GM12878 (cell line): ENCODE results near the gene AVEN. TPM values are rescaled to one million over a fixed set of nuclear protein-coding genes. Genes with fewer than 3 reads are reported as not detected.

Experiments
- ATAC-seq: fragments of 200-7000 bp; cut with Tn5 transposase; 3 replicates; pipeline ENCODE4 v1.9.1; 2020; ENCODE audit warnings: mild to moderate bottlenecking, moderate library complexity
- BruUV-seq: library from RNA; stranded (reverse); fragments of 400-500 nt; replicated peaks from 2 replicates; lab custom pipeline; 2021; lab: Mats Ljungman, UMichigan
- CTCF ChIA-PET: fragments of 300-600 bp; sonication (Branson Sonifier 250); formaldehyde crosslinking; extraction: SDS; loops from one replicate; lab custom pipeline; 2021; ENCODE audit warnings: inconsistent platforms; lab: Yijun Ruan, JAX
- POLR2A ChIA-PET: fragments of 350-600 bp; formaldehyde crosslinking; extraction: SDS; loops from one replicate; lab custom pipeline; 2021; ENCODE audit warnings: inconsistent platforms; lab: Charles Lee
- RAD21 ChIA-PET: fragments of 300-600 bp; sonication (Branson Sonifier 250); formaldehyde crosslinking; loops from one replicate; lab custom pipeline; 2023; ENCODE audit warnings: antibody characterized with exemption; ENCODE audit not compliant: unreplicated experiment; lab: Charles Lee
- SMC1A ChIA-PET: fragments of 300-600 bp; sonication (Branson Sonifier 250); formaldehyde crosslinking; loops from one replicate; lab custom pipeline; 2023; ENCODE audit not compliant: unreplicated experiment, uncharacterized antibody; lab: Charles Lee
- DNase-seq: peaks from one replicate; pipeline ENCODE4 v3.0.0-alpha.2; 2011; ENCODE audit warnings: low read depth, low spot score
- FAIRE-seq: peaks from 3 replicates; lab custom pipeline; 2011; peaks lifted over from hg19 to GRCh38; lab: Jason Lieb, UNC
- H2AFZ ChIP-seq: 2 replicates; pipeline ENCODE4 v1.6.0; 2011; ENCODE audit warnings: low read depth, low read length, control low read depth; ENCODE audit not compliant: control insufficient read depth
- H3K27ac ChIP-seq: 2 replicates; pipeline ENCODE4 v1.5.1; 2011; ENCODE audit warnings: control low read depth; ENCODE audit not compliant: control insufficient read depth, insufficient read depth
- H3K27me3 ChIP-seq, 2 experiments: replicated peaks in 1 of 2; 2 replicates each; pipeline versions ENCODE4 v1.6.0 to v1.6.1; 2011; ENCODE audit warnings: low read length in 1 of 2; ENCODE audit not compliant: control insufficient read depth in 2 of 2, insufficient read depth in 2 of 2
- H3K36me3 ChIP-seq, 2 experiments: 2 replicates each; pipeline ENCODE4 v1.5.1; 2011; ENCODE audit warnings: low read length in 1 of 2; ENCODE audit not compliant: control insufficient read depth in 2 of 2, insufficient read depth in 2 of 2
- H3K4me1 ChIP-seq: 2 replicates; pipeline ENCODE4 v1.6.1; 2011; ENCODE audit warnings: mild to moderate bottlenecking, low read length, moderate library complexity, mixed read lengths; ENCODE audit not compliant: control insufficient read depth, insufficient read depth
- H3K4me2 ChIP-seq: 2 replicates; pipeline ENCODE4 v1.6.0; 2011; ENCODE audit warnings: control low read depth; ENCODE audit not compliant: control insufficient read depth, insufficient read depth
- H3K4me3 ChIP-seq: fragments of 200-600 bp; sonication (generic); 2 replicates; pipeline ENCODE4 v1.5.1; 2016
- H3K79me2 ChIP-seq: 2 replicates; pipeline ENCODE4 v1.6.0; 2011; ENCODE audit warnings: low read length; ENCODE audit not compliant: control insufficient read depth, insufficient read depth
- H3K9ac ChIP-seq: 2 replicates; pipeline ENCODE4 v1.8.0; 2011; ENCODE audit warnings: low read length, control low read depth, mixed read lengths; ENCODE audit not compliant: control insufficient read depth, insufficient read depth
- H3K9me3 ChIP-seq: replicated peaks from 3 replicates; pipeline ENCODE4 v1.5.1; 2011; ENCODE audit warnings: mild to moderate bottlenecking, low read length; ENCODE audit not compliant: control insufficient read depth, insufficient read depth
- H4K20me1 ChIP-seq: 2 replicates; pipeline ENCODE4 v1.6.0; 2011; ENCODE audit not compliant: control insufficient read depth, insufficient read depth
- CREB1 ChIP-seq: IDR thresholded peaks from 2 replicates; pipeline ENCODE4 v1.6.1; 2012; ENCODE audit warnings: low read depth, mild to moderate bottlenecking, inconsistent platforms
- EP300 ChIP-seq, 2 experiments: fragments of 150-350 bp in 1 of 2; IDR thresholded peaks; 2 replicates each; pipeline ENCODE4 v1.6.1; 2011 to 2012; ENCODE audit warnings: low read depth in 2 of 2, low read length in 2 of 2, borderline replicate concordance in 1 of 2, improper control_type of control experiment in 1 of 2, inconsistent platforms in 1 of 2; ENCODE audit not compliant: control insufficient read depth in 1 of 2
- PKNOX1 ChIP-seq: fragments of 450-650 bp; IDR thresholded peaks from 2 replicates; pipeline ENCODE4 v1.6.1; 2016; ENCODE audit warnings: mild to moderate bottlenecking
- SIX5 ChIP-seq: IDR thresholded peaks from 2 replicates; pipeline ENCODE4 v1.6.1; 2011; ENCODE audit warnings: mild to moderate bottlenecking, low read depth, low read length, moderate library complexity; ENCODE audit not compliant: severe bottlenecking
- TBL1XR1 ChIP-seq: IDR thresholded peaks from 2 replicates; pipeline ENCODE4 v1.6.1; 2012; ENCODE audit warnings: low read depth, low read length, improper control_type of control experiment
- TCF7 ChIP-seq: IDR thresholded peaks from 2 replicates; pipeline ENCODE4 v1.6.1; 2014; ENCODE audit warnings: antibody characterized with exemption, borderline replicate concordance
- WGBS: methylation state at CpG from one replicate; pipeline ENCODE4 v1.1.6; 2016; ENCODE audit warnings: low lambda C conversion rate; ENCODE audit not compliant: insufficient replicate concordance, insufficient coverage; ENCODE audit errors: missing lambda C conversion rate; 5-methylcytosine and 5-hydroxymethylcytosine counted together
- in situ Hi-C: fragments of 300-500 bp; cut with MboI; formaldehyde crosslinking; loops from 9 replicates; pipeline ENCODE4 v1.14.3; 2018; ENCODE audit warnings: mixed read lengths
- intact Hi-C: fragments of 100-400 bp; cut with micrococcal nuclease; formaldehyde crosslinking; loops from one replicate; pipeline ENCODE4 v1.14.2; 2022; ENCODE audit not compliant: unreplicated experiment
- polyA plus RNA-seq, 11 experiments: library from polyadenylated mRNA; depleted of rRNA in 4 of 11; unstranded in 6 of 11; stranded (reverse) in 5 of 11; fragments of >200 nt; fragmentation: Nextera tagmentation in 4 of 11; fragmentation: Illumina TruSeq in 1 of 11; extraction: Ambion mirVana in 4 of 11; extraction: Trizol in 1 of 11; gene quantifications; 1 replicate in 1 of 11; 2 replicates in 10 of 11; pipeline versions ENCODE4 v1.2.1 to v1.2.3, GENCODE V29; 2011 to 2016; ENCODE audit warnings: inconsistent platforms in 2 of 11, missing spikeins in 2 of 11, low read depth in 1 of 11
- total RNA-seq, 4 experiments: library from RNA; depleted of rRNA in 3 of 4; stranded (reverse); fragments of >200 nt in 3 of 4; fragmentation: Illumina TruSeq in 1 of 4; extraction: Trizol in 1 of 4; gene quantifications; 2 replicates each; pipeline versions ENCODE4 v1.2.1 to v1.2.3, GENCODE V29; 2013 to 2021
- TF ChIP-seq, protein P1 (sequence below): IDR thresholded peaks from 2 replicates; pipeline ENCODE4 v1.6.1; 2012; ENCODE audit warnings: low read depth, low read length, improper control_type of control experiment
- TF ChIP-seq, protein P2 (sequence below): fragments of 450-650 bp; formaldehyde crosslinking; IDR thresholded peaks from 2 replicates; pipeline ENCODE4 v1.4.0; 2020; ENCODE audit warnings: mild to moderate bottlenecking, moderate library complexity

AVEN gene
- total and polyA plus RNA-seq, 10 of the 15 experiments (the other 5 are each of a cell fraction or from before 2014, with no cell fraction given), result 1.4 to 15.1 (median 10.5) TPM

GRCh38 chr15:34043813-34044212 is 4.8 kb upstream of the AVEN start (continued):
- TF ChIP-seq, protein P1, sequence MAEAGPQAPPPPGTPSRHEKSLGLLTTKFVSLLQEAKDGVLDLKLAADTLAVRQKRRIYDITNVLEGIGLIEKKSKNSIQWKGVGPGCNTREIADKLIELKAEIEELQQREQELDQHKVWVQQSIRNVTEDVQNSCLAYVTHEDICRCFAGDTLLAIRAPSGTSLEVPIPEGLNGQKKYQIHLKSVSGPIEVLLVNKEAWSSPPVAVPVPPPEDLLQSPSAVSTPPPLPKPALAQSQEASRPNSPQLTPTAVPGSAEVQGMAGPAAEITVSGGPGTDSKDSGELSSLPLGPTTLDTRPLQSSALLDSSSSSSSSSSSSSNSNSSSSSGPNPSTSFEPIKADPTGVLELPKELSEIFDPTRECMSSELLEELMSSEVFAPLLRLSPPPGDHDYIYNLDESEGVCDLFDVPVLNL, result no peak
- TF ChIP-seq EP300 (IDR thresholded peaks at IDR 0.05; ENCODE audit: borderline replicate concordance in 1 of 2, control insufficient read depth in 1 of 2, low read depth in 2 of 2, low read length in 2 of 2) (no peak), PKNOX1 (no peak), TBL1XR1 (no peak), CREB1 (no peak), TCF7 (no peak)

GRCh38 chr15:34043391-34043790 is 4.4 kb upstream of the AVEN start:
- Histone ChIP-seq H3K36me3 (no peaks in the 10 kb centered on the region), H3K27ac (no peak overlapping the region), H3K9me3 (no peaks in the 10 kb centered on the region; the same call in 2 of the 3 replicates), H3K79me2 (no peaks in the 10 kb centered on the region), H3K27me3 (no peaks in the 10 kb centered on the region), H4K20me1 (no peaks in the 10 kb centered on the region), H3K4me3 (no peak overlapping the region), H3K4me2 (peak overlapping the region; percentile 47; the same call in 1 of the 2 replicates), H3K9ac (no peak overlapping the region), H3K4me1 (peaks cover 13% of the 10 kb centered on the region), H2AFZ (no peak overlapping the region)
- WGBS, result 94% methylated on average over 1 of the region's 1 CpG
- DNase-seq, result no peak
- CTCF ChIA-PET, result interaction anchor here (0.7 to 1.8 kb wide), 2 partner anchors 8 to 18 kb away, joined by 3 to 6 read pairs; no protein-coding TSS in a partner anchor
- RAD21 ChIA-PET, result no interaction called here
- BruUV-seq, result no TSS peak
- in situ Hi-C loops, result no loop called here
- TF ChIP-seq, protein P2, sequence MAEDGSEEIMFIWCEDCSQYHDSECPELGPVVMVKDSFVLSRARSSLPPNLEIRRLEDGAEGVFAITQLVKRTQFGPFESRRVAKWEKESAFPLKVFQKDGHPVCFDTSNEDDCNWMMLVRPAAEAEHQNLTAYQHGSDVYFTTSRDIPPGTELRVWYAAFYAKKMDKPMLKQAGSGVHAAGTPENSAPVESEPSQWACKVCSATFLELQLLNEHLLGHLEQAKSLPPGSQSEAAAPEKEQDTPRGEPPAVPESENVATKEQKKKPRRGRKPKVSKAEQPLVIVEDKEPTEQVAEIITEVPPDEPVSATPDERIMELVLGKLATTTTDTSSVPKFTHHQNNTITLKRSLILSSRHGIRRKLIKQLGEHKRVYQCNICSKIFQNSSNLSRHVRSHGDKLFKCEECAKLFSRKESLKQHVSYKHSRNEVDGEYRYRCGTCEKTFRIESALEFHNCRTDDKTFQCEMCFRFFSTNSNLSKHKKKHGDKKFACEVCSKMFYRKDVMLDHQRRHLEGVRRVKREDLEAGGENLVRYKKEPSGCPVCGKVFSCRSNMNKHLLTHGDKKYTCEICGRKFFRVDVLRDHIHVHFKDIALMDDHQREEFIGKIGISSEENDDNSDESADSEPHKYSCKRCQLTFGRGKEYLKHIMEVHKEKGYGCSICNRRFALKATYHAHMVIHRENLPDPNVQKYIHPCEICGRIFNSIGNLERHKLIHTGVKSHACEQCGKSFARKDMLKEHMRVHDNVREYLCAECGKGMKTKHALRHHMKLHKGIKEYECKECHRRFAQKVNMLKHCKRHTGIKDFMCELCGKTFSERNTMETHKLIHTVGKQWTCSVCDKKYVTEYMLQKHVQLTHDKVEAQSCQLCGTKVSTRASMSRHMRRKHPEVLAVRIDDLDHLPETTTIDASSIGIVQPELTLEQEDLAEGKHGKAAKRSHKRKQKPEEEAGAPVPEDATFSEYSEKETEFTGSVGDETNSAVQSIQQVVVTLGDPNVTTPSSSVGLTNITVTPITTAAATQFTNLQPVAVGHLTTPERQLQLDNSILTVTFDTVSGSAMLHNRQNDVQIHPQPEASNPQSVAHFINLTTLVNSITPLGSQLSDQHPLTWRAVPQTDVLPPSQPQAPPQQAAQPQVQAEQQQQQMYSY, result no peak
- TF ChIP-seq SIX5, result no peak
- POLR2A ChIA-PET, result interaction anchor here (0.6 kb wide), 1 partner anchor 26 kb away, joined by 5 read pairs; no protein-coding TSS in a partner anchor
- SMC1A ChIA-PET, result interaction anchor here (1.0 kb wide), 1 partner anchor 172 kb away, joined by 3 read pairs; no protein-coding TSS in a partner anchor
- peak; percentile 77 for FAIRE-seq
- intact Hi-C loops, result no loop called here
- ATAC-seq, result no peak
